ENCODE data around the gene FAM72A.
A peak's percentile ranks its signal among the peaks of the same experiment; 100 is the strongest.
"Not testable (repeated sequence)": the region's sequence is repeated elsewhere in the genome, so short reads cannot be mapped to it uniquely, and the experiment has no call there.

FAM72A gene

DNA sequence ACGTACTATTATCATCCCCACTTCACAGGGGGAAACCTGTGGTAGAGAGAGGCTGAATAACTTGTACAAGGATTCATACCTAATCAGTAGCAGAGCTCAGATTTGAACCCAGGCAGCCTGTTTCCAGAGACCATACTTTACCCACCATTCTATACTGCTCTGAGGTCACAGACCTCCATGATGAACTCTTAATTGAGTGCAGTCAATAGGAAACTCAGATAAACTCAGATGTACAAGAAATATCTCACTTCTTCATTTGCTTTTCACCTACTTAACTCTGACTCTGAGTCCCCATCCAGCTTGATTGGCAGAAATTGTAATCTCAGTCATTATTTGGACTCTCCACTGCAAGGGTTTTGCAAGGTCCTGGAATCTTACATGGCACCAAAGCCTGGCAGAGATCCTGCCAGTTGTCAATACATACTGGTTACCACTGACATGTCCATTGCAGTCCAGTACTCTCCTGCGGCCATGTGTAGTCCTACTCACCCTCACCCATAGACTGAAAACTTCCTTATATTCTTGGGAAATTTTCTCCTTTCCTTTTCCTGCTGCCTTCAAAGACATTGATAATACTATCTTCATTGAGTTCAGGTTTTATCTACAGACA is 29.4 kb downstream of the FAM72A start:
- not testable (repeated sequence) for H3K9ac ChIP-seq (ENCODE audit: low read depth, low read length); H3K27ac ChIP-seq (ENCODE audit: low read length); H3K4me1 ChIP-seq (ENCODE audit: insufficient read depth, low read length); H3K79me2 ChIP-seq (ENCODE audit: insufficient read depth, low read length); H3K36me3 ChIP-seq (ENCODE audit: insufficient read depth, low read length); H4K20me1 ChIP-seq (ENCODE audit: insufficient read depth, low read length); ATAC-seq (ENCODE audit: insufficient read depth, low read depth); H2AFZ ChIP-seq (ENCODE audit: low read depth, low read length); DNase-seq; H3K27me3 ChIP-seq (ENCODE audit: insufficient read depth, low read length, poor library complexity); H3K9me3 ChIP-seq (ENCODE audit: insufficient read depth, low read length, severe bottlenecking); H3K4me3 ChIP-seq (ENCODE audit: low read depth in 1 of 2, low read length in 2 of 2); H3K4me2 ChIP-seq (ENCODE audit: insufficient read depth, low read length)

DNA sequence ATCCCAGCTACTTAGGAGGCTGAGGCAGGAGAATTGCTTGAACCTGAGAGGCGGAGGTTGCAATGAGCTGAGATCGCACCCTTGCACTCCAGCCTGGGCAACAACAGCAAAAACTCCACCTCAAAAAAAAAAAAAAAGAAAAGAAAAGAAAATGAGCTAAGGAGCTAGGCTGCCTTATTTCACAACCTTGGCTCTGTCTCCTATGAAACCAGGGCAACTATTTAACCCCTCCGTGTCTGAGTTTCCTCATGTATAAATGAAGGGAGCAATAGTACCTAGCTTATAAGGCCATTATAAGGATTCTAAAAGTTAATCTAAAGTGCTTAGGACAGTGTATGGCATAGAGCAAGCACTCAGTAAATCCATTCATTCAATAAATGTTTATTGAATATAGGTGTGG is 32.8 kb downstream of the FAM72A start:
- not testable (repeated sequence) for H2AFZ ChIP-seq (ENCODE audit: low read depth, low read length); ATAC-seq (ENCODE audit: insufficient read depth, low read depth); H3K27me3 ChIP-seq (ENCODE audit: insufficient read depth, low read length, poor library complexity); H3K4me2 ChIP-seq (ENCODE audit: insufficient read depth, low read length); H3K27ac ChIP-seq (ENCODE audit: low read length); H3K4me3 ChIP-seq (ENCODE audit: low read depth in 1 of 2, low read length in 2 of 2); DNase-seq; H3K36me3 ChIP-seq (ENCODE audit: insufficient read depth, low read length); H3K9ac ChIP-seq (ENCODE audit: low read depth, low read length); H3K4me1 ChIP-seq (ENCODE audit: insufficient read depth, low read length); H3K9me3 ChIP-seq (ENCODE audit: insufficient read depth, low read length, severe bottlenecking); H4K20me1 ChIP-seq (ENCODE audit: insufficient read depth, low read length); H3K79me2 ChIP-seq (ENCODE audit: insufficient read depth, low read length)

DNA sequence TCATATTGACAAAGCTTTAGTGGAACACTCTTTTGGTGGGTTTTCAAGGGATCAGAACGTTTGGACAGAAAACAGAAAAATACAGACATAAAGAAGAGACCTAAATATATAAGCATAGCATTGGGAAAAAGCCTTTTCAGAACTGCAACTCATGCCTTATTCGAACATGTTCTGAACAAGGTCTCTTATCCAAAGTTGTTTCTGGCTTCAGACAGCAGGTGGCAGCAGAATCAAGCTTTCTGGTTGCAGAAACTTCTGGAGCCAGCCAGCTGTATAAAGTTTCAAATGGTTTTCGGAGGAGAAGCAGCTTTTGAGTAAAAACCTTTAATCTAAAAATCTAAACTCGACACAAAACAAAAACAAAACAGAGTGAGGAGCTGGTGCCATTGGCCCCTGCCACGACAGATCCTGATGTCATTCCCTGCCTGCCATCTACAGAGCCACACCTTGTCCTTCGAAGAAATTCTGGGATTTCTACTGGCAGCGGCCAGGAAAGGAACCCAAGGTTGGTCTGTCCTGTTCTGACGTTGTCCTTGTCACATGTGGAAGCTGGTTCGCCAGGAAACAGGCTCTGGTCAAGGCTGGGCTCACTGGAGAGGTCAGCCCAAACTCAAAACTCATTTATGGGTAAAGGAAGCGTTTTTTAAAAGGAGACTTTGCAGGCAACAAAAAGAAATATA is 35.1 kb downstream of the FAM72A start:
- H4K20me1 ChIP-seq (ENCODE audit: insufficient read depth, low read length); H3K4me2 ChIP-seq (ENCODE audit: insufficient read depth, low read length); H3K36me3 ChIP-seq (ENCODE audit: insufficient read depth, low read length); H3K27ac ChIP-seq (ENCODE audit: low read length); H3K79me2 ChIP-seq (ENCODE audit: insufficient read depth, low read length); H3K27me3 ChIP-seq (ENCODE audit: insufficient read depth, low read length, poor library complexity); H3K9me3 ChIP-seq (ENCODE audit: insufficient read depth, low read length, severe bottlenecking); H3K4me3 ChIP-seq (ENCODE audit: low read depth in 1 of 2, low read length in 2 of 2); H3K9ac ChIP-seq (ENCODE audit: low read depth, low read length); H2AFZ ChIP-seq (ENCODE audit: low read depth, low read length); H3K4me1 ChIP-seq (ENCODE audit: insufficient read depth, low read length); DNase-seq: not testable (repeated sequence)
- ATAC-seq (ENCODE audit: insufficient read depth, low read depth) = peak; percentile 88

DNA sequence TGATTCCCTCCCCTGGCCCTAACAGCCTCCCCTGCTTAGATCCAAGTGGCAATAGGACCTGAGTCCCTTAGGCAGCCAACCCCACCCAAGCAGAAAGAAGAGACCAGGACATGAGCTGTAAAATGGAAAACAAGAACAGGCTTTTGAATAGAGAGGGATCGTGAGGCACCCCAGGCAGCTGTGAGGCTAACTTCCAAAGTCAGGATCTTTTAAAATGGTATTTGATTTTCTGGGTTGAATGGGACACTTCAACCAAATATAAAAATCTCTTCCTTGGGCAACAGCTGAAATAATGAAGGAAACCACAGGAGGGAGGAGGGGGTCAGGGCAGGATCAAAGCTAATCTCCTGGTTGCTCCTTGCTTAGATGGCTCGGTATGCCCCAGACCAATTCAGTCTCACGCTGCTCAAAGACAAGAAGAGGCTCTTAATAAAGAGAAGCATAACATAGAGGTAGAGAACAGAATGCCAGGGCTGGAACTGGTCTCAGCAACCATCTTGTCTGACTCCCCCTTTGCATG is 56.8 kb downstream of the FAM72A start:
- Histone ChIP-seq H3K9me3 (ENCODE audit: insufficient read depth, low read length, severe bottlenecking) (no peaks in the 10 kb centered on the region), H3K9ac (ENCODE audit: low read depth, low read length) (no peak overlapping the region), H4K20me1 (ENCODE audit: insufficient read depth, low read length) (no peaks in the 10 kb centered on the region), H3K4me2 (ENCODE audit: insufficient read depth, low read length) (no peak overlapping the region), H3K36me3 (ENCODE audit: insufficient read depth, low read length) (no peaks in the 10 kb centered on the region), H2AFZ (ENCODE audit: low read depth, low read length) (no peak overlapping the region), H3K27ac (ENCODE audit: low read length) (no peak overlapping the region), H3K4me3 (ENCODE audit: low read depth in 1 of 2, low read length in 2 of 2) (no peak overlapping the region), H3K4me1 (ENCODE audit: insufficient read depth, low read length) (no peaks in the 10 kb centered on the region), H3K79me2 (ENCODE audit: insufficient read depth, low read length) (no peaks in the 10 kb centered on the region), H3K27me3 (ENCODE audit: insufficient read depth, low read length, poor library complexity) (peaks cover 26% of the 10 kb centered on the region)
- ATAC-seq (ENCODE audit: insufficient read depth, low read depth) (no peak), DNase-seq (no peak)
- TF ChIP-seq EZH2 (IDR thresholded peaks at IDR 0.05; ENCODE audit: borderline replicate concordance, low read depth, low read length, severe bottlenecking) = no peak
- TF ChIP-seq, protein P1, sequence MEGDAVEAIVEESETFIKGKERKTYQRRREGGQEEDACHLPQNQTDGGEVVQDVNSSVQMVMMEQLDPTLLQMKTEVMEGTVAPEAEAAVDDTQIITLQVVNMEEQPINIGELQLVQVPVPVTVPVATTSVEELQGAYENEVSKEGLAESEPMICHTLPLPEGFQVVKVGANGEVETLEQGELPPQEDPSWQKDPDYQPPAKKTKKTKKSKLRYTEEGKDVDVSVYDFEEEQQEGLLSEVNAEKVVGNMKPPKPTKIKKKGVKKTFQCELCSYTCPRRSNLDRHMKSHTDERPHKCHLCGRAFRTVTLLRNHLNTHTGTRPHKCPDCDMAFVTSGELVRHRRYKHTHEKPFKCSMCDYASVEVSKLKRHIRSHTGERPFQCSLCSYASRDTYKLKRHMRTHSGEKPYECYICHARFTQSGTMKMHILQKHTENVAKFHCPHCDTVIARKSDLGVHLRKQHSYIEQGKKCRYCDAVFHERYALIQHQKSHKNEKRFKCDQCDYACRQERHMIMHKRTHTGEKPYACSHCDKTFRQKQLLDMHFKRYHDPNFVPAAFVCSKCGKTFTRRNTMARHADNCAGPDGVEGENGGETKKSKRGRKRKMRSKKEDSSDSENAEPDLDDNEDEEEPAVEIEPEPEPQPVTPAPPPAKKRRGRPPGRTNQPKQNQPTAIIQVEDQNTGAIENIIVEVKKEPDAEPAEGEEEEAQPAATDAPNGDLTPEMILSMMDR (IDR thresholded peaks at IDR 0.05; ENCODE audit: borderline replicate concordance, extremely low read depth, low read length, poor library complexity, severe bottlenecking) = no peak

DNA sequence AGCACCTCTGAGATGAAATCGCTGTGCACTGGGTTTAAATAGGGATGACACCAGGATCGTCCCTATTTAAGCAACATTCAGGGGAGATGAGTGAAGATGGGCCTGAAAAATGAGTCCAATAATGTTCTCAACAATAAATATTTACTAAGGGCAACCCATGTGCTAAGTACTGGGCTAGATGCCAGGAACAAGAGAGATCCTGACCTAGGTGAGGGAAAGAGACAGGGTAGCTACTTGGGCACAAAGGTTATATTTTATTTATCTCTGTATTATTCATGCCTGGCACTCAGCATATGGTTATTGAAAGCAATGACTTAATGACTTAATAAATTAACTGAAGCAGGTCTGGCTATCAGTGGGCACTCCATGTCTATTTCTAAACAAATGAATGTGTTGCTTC is 58.0 kb downstream of the FAM72A start:
- no peaks in the 10 kb centered on the region for H3K4me1 ChIP-seq (ENCODE audit: insufficient read depth, low read length)
- H3K27me3 ChIP-seq (ENCODE audit: insufficient read depth, low read length, poor library complexity) = peaks cover 35% of the 10 kb centered on the region

More for the DNA sequence above, 58.0 kb downstream of the FAM72A start:
- DNase-seq = no peak
- no peaks in the 10 kb centered on the region for H4K20me1 ChIP-seq (ENCODE audit: insufficient read depth, low read length)
- no peak for TF ChIP-seq EZH2 (IDR thresholded peaks at IDR 0.05; ENCODE audit: borderline replicate concordance, low read depth, low read length, severe bottlenecking)
- TF ChIP-seq, protein P1 (IDR thresholded peaks at IDR 0.05; ENCODE audit: borderline replicate concordance, extremely low read depth, low read length, poor library complexity, severe bottlenecking) = no peak
- no peaks in the 10 kb centered on the region for H3K79me2 ChIP-seq (ENCODE audit: insufficient read depth, low read length)
- no peak overlapping the region for H2AFZ ChIP-seq (ENCODE audit: low read depth, low read length)
- H3K4me3 ChIP-seq (ENCODE audit: low read depth in 1 of 2, low read length in 2 of 2) = no peak overlapping the region
- no peak overlapping the region for H3K9ac ChIP-seq (ENCODE audit: low read depth, low read length)
- ATAC-seq (ENCODE audit: insufficient read depth, low read depth) = no peak
- H3K9me3 ChIP-seq (ENCODE audit: insufficient read depth, low read length, severe bottlenecking) = no peaks in the 10 kb centered on the region
- H3K27ac ChIP-seq (ENCODE audit: low read length) = no peak overlapping the region
- no peaks in the 10 kb centered on the region for H3K36me3 ChIP-seq (ENCODE audit: insufficient read depth, low read length)
- no peak overlapping the region for H3K4me2 ChIP-seq (ENCODE audit: insufficient read depth, low read length)
